ENCODE data around the gene BMP6.

BMP6 gene

DNA sequence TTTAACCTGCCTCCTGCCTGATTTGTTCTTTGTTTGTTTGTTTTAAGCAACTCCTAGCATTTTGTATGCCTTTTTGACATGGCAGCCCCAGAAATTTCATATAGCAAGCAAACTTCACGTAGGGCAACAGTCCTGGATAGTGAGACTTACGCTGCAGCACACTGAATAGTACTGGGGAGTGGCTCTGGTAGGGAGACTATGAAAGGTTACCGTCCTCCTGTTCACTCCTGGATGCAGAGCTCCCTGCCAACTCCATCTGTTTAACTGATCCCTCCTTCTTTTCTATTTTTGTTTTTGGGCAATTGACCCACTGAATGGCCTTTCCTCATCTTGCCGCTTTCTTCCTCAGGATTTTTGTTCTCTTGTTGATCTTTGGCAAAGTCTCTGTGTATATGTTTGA, 44.5 kb upstream of the BMP6 start:
- no peak for ATAC-seq (ENCODE audit: insufficient read depth, low read depth)
- no peaks in the 10 kb centered on the region for H3K4me1 ChIP-seq (ENCODE audit: insufficient read depth, low read length)
- DNase-seq, result no peak
- no peaks in the 10 kb centered on the region for H3K36me3 ChIP-seq (ENCODE audit: insufficient read depth, low read length)
- no peak overlapping the region for H3K4me3 ChIP-seq (ENCODE audit: low read depth in 1 of 2, low read length in 2 of 2)
- no peak overlapping the region for H3K27ac ChIP-seq (ENCODE audit: low read length)
- no peak overlapping the region for H2AFZ ChIP-seq (ENCODE audit: low read depth, low read length)
- no peak overlapping the region for H3K4me2 ChIP-seq (ENCODE audit: insufficient read depth, low read length)
- no peaks in the 10 kb centered on the region for H3K79me2 ChIP-seq (ENCODE audit: insufficient read depth, low read length)
- H3K9ac ChIP-seq (ENCODE audit: low read depth, low read length), result no peak overlapping the region
- peaks cover 14% of the 10 kb centered on the region for H3K27me3 ChIP-seq (ENCODE audit: insufficient read depth, low read length, poor library complexity)
- H4K20me1 ChIP-seq (ENCODE audit: insufficient read depth, low read length), result no peaks in the 10 kb centered on the region
- no peaks in the 10 kb centered on the region for H3K9me3 ChIP-seq (ENCODE audit: insufficient read depth, low read length, severe bottlenecking)
- TF ChIP-seq, protein P1, sequence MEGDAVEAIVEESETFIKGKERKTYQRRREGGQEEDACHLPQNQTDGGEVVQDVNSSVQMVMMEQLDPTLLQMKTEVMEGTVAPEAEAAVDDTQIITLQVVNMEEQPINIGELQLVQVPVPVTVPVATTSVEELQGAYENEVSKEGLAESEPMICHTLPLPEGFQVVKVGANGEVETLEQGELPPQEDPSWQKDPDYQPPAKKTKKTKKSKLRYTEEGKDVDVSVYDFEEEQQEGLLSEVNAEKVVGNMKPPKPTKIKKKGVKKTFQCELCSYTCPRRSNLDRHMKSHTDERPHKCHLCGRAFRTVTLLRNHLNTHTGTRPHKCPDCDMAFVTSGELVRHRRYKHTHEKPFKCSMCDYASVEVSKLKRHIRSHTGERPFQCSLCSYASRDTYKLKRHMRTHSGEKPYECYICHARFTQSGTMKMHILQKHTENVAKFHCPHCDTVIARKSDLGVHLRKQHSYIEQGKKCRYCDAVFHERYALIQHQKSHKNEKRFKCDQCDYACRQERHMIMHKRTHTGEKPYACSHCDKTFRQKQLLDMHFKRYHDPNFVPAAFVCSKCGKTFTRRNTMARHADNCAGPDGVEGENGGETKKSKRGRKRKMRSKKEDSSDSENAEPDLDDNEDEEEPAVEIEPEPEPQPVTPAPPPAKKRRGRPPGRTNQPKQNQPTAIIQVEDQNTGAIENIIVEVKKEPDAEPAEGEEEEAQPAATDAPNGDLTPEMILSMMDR (IDR thresholded peaks at IDR 0.05; ENCODE audit: borderline replicate concordance, extremely low read depth, low read length, poor library complexity, severe bottlenecking), result no peak

DNA sequence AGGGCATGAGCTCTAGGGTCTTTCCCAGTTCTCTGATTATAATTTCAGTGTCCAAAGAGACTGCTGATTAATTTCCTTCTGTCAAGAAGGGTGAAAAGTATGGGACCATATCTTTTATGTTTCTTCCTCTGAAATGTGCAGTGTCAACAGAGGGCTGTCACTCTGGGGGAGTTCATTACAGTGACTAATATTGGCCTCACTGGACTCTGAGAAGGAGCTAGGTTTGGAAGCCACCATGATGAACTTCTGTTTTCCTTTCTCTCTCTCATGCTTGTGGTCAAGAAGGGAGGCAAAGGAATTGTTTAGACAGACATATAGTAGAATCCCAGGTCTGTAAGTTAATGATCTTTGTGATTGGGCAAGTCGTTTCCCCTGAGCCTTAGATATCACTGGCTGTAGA, 41.8 kb upstream of the BMP6 start:
- no peaks in the 10 kb centered on the region for H3K79me2 ChIP-seq (ENCODE audit: insufficient read depth, low read length)
- H3K4me2 ChIP-seq (ENCODE audit: insufficient read depth, low read length), result no peak overlapping the region
- H3K36me3 ChIP-seq (ENCODE audit: insufficient read depth, low read length), result no peaks in the 10 kb centered on the region
- no peaks in the 10 kb centered on the region for H3K4me1 ChIP-seq (ENCODE audit: insufficient read depth, low read length)
- H3K27ac ChIP-seq (ENCODE audit: low read length), result no peak overlapping the region
- no peak overlapping the region for H3K4me3 ChIP-seq (ENCODE audit: low read depth in 1 of 2, low read length in 2 of 2)
- no peaks in the 10 kb centered on the region for H4K20me1 ChIP-seq (ENCODE audit: insufficient read depth, low read length)
- peaks cover 12% of the 10 kb centered on the region for H3K27me3 ChIP-seq (ENCODE audit: insufficient read depth, low read length, poor library complexity)
- TF ChIP-seq EZH2 (IDR thresholded peaks at IDR 0.05; ENCODE audit: borderline replicate concordance, low read depth, low read length, severe bottlenecking), result no peak
- TF ChIP-seq, protein P1 (IDR thresholded peaks at IDR 0.05; ENCODE audit: borderline replicate concordance, extremely low read depth, low read length, poor library complexity, severe bottlenecking), result no peak
- no peak overlapping the region for H2AFZ ChIP-seq (ENCODE audit: low read depth, low read length)
- H3K9me3 ChIP-seq (ENCODE audit: insufficient read depth, low read length, severe bottlenecking), result no peaks in the 10 kb centered on the region
- ATAC-seq (ENCODE audit: insufficient read depth, low read depth) (no peak), DNase-seq (no peak)
- no peak overlapping the region for H3K9ac ChIP-seq (ENCODE audit: low read depth, low read length)

DNA sequence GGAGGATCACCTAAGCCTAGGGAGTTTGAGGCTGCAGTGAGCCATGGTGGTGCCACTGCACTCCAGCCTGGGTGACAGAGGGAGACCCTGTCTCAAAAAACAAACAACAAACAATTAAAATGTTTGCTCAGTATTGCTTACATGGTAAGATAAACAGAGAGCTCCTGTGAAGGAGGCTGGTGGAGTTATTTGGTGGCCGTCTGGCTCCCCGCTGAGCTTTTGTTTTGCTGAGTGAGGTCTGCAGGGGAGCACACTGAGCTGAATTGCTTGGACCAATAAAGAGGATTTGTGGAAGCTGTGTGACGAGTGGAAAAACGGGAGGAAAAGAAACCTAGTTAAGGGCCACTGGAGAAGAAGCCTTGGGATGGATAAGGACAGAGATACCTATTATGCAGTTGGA, 41.1 kb upstream of the BMP6 start:
- H3K79me2 ChIP-seq (ENCODE audit: insufficient read depth, low read length), result no peaks in the 10 kb centered on the region
- H3K9ac ChIP-seq (ENCODE audit: low read depth, low read length), result no peak overlapping the region
- no peaks in the 10 kb centered on the region for H3K9me3 ChIP-seq (ENCODE audit: insufficient read depth, low read length, severe bottlenecking)
- peaks cover 12% of the 10 kb centered on the region for H3K27me3 ChIP-seq (ENCODE audit: insufficient read depth, low read length, poor library complexity)
- DNase-seq, result no peak
- TF ChIP-seq, protein P1 (IDR thresholded peaks at IDR 0.05; ENCODE audit: borderline replicate concordance, extremely low read depth, low read length, poor library complexity, severe bottlenecking), result no peak
- no peaks in the 10 kb centered on the region for H3K4me1 ChIP-seq (ENCODE audit: insufficient read depth, low read length)
- H2AFZ ChIP-seq (ENCODE audit: low read depth, low read length), result no peak overlapping the region
- ATAC-seq (ENCODE audit: insufficient read depth, low read depth), result no peak
- H3K4me2 ChIP-seq (ENCODE audit: insufficient read depth, low read length), result no peak overlapping the region
- H3K27ac ChIP-seq (ENCODE audit: low read length), result no peak overlapping the region
- no peaks in the 10 kb centered on the region for H4K20me1 ChIP-seq (ENCODE audit: insufficient read depth, low read length)
- H3K4me3 ChIP-seq (ENCODE audit: low read depth in 1 of 2, low read length in 2 of 2), result no peak overlapping the region
- no peaks in the 10 kb centered on the region for H3K36me3 ChIP-seq (ENCODE audit: insufficient read depth, low read length)

DNA sequence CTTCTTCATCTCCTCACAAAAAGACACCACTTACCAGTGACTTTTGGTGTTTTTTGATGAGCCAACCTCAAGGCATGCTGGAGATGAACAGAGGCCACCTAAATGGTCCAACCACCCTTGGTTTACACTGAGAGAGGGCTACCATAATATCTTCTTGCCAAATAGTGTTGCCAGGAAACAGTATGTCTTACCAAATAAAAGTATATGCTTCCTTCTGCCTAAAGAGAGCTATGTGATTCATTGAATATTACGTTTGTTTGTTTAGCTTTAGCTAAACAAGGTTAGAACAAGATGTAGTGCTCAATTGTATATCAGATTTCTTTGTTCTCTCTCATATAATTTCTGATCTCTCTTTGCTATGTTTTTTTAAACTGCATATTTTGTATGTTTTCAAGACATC, 40.6 kb upstream of the BMP6 start:
- Histone ChIP-seq H3K36me3 (ENCODE audit: insufficient read depth, low read length) (no peaks in the 10 kb centered on the region), H3K27me3 (ENCODE audit: insufficient read depth, low read length, poor library complexity) (peaks cover 12% of the 10 kb centered on the region), H4K20me1 (ENCODE audit: insufficient read depth, low read length) (no peaks in the 10 kb centered on the region), H3K79me2 (ENCODE audit: insufficient read depth, low read length) (no peaks in the 10 kb centered on the region), H2AFZ (ENCODE audit: low read depth, low read length) (no peak overlapping the region), H3K4me2 (ENCODE audit: insufficient read depth, low read length) (no peak overlapping the region), H3K4me1 (ENCODE audit: insufficient read depth, low read length) (no peaks in the 10 kb centered on the region), H3K9ac (ENCODE audit: low read depth, low read length) (no peak overlapping the region), H3K9me3 (ENCODE audit: insufficient read depth, low read length, severe bottlenecking) (no peaks in the 10 kb centered on the region), H3K4me3 (ENCODE audit: low read depth in 1 of 2, low read length in 2 of 2) (no peak overlapping the region), H3K27ac (ENCODE audit: low read length) (no peak overlapping the region)
- DNase-seq, result no peak
- no peak for ATAC-seq (ENCODE audit: insufficient read depth, low read depth)
- TF ChIP-seq, protein P1 (IDR thresholded peaks at IDR 0.05; ENCODE audit: borderline replicate concordance, extremely low read depth, low read length, poor library complexity, severe bottlenecking), result no peak
- no peak for TF ChIP-seq EZH2 (IDR thresholded peaks at IDR 0.05; ENCODE audit: borderline replicate concordance, low read depth, low read length, severe bottlenecking)
